ENCODE results near the gene LRRC46. TPM values are rescaled to one million over a fixed set of nuclear protein-coding genes. Genes with fewer than 3 reads are reported as not detected.

LRRC46 gene
- polyA plus RNA-seq, 3 donors, result 0.12 to 0.65 (median 0.22) TPM

GRCh38 chr17:47819475-47819874 lies 12.0 kb upstream of the LRRC46 start:
- Mint-ChIP-seq H3K4me3 (no peak overlapping the region), H3K27ac (peak overlapping the region in 1 of 7 donors; percentile 26), H3K4me1 (peaks cover 29% of the 10 kb centered on the region), H3K27me3 (ENCODE audit: low read depth in 3 of 3) (no peaks in the 10 kb centered on the region), H3K9me3 (no peaks in the 10 kb centered on the region), H3K36me3 (peaks cover 54 to 62% of the 10 kb centered on the region in 2 donors)
- no peak overlapping the region for H2AFZ ChIP-seq (ENCODE audit: insufficient read depth, low read depth, low read length, poor library complexity, severe bottlenecking)
- no peak for DNase-seq
- no peaks in the 10 kb centered on the region for H3K27me3 ChIP-seq (ENCODE audit: control insufficient read depth in 2 of 2, insufficient read depth in 2 of 2, low read length in 2 of 2)
- no peak overlapping the region for H3K4me3 ChIP-seq (replicated peaks in 1 of 3; ENCODE audit: low read depth in 2 of 3, low read length in 3 of 3)
- no peak overlapping the region for H3K9ac ChIP-seq (ENCODE audit: insufficient read depth, low read length, poor library complexity, severe bottlenecking)
- no peaks in the 10 kb centered on the region for H4K20me1 ChIP-seq (ENCODE audit: insufficient read depth, low read length)
- H3K36me3 ChIP-seq (replicated peaks in 1 of 2; ENCODE audit: control insufficient read depth in 1 of 2, insufficient read depth in 2 of 2, low read length in 2 of 2), result peaks cover 52 to 65% of the 10 kb centered on the region in 2 donors
- TF ChIP-seq CTCF (IDR thresholded peaks at IDR 0.05), result no peak
- no peak overlapping the region for H3K4me2 ChIP-seq (replicated peaks; ENCODE audit: extremely low read depth, low read length, poor library complexity, severe bottlenecking)
- intact Hi-C loops (cut with micrococcal nuclease), result no loop called here
- H3K4me1 ChIP-seq (ENCODE audit: control insufficient read depth in 1 of 2, insufficient read depth in 2 of 2, low read length in 2 of 2), result peaks cover 22 to 25% of the 10 kb centered on the region in 2 donors
- no peaks in the 10 kb centered on the region for H3K9me3 ChIP-seq (replicated peaks in 1 of 2; ENCODE audit: control insufficient read depth in 1 of 2, insufficient read depth in 1 of 2, low read length in 2 of 2)
- peaks cover 8% of the 10 kb centered on the region for H3K79me2 ChIP-seq (ENCODE audit: insufficient read depth, low read length)
- 82% methylated on average over 3 of the region's 10 CpGs for WGBS (ENCODE audit: insufficient coverage)
- H3K27ac ChIP-seq (ENCODE audit: low read depth in 1 of 2, low read length in 2 of 2), result peak overlapping the region in 1 of 2 donors; percentile 26

- Histone ChIP-seq H3K4me2 (replicated peaks; ENCODE audit: extremely low read depth, low read length, poor library complexity, severe bottlenecking) (peak overlapping the region; percentile 80), H3K9me3 (replicated peaks in 1 of 2; ENCODE audit: control insufficient read depth in 1 of 2, insufficient read depth in 1 of 2, low read length in 2 of 2) (no peaks in the 10 kb centered on the region), H3K4me3 (replicated peaks in 1 of 3; ENCODE audit: low read depth in 2 of 3, low read length in 3 of 3) (no peak overlapping the region), H3K9ac (ENCODE audit: insufficient read depth, low read length, poor library complexity, severe bottlenecking) (no peak overlapping the region), H2AFZ (ENCODE audit: insufficient read depth, low read depth, low read length, poor library complexity, severe bottlenecking) (peak overlapping the region; percentile 87), H3K27me3 (ENCODE audit: control insufficient read depth in 2 of 2, insufficient read depth in 2 of 2, low read length in 2 of 2) (no peaks in the 10 kb centered on the region), H3K79me2 (ENCODE audit: insufficient read depth, low read length) (peaks cover 8% of the 10 kb centered on the region), H3K36me3 (replicated peaks in 1 of 2; ENCODE audit: control insufficient read depth in 1 of 2, insufficient read depth in 2 of 2, low read length in 2 of 2) (peaks cover 50 to 64% of the 10 kb centered on the region in 2 donors), H3K4me1 (ENCODE audit: control insufficient read depth in 1 of 2, insufficient read depth in 2 of 2, low read length in 2 of 2) (peaks cover 22 to 25% of the 10 kb centered on the region in 2 donors), H3K27ac (ENCODE audit: low read depth in 1 of 2, low read length in 2 of 2) (peak overlapping the region in 1 of 2 donors; percentile 42), H4K20me1 (ENCODE audit: insufficient read depth, low read length) (no peaks in the 10 kb centered on the region)
- no peaks in the 10 kb centered on the region for H3K9me3 Mint-ChIP-seq
- H3K27me3 Mint-ChIP-seq (ENCODE audit: low read depth in 3 of 3), result no peaks in the 10 kb centered on the region
- 80% methylated on average over 2 of the region's 12 CpGs for WGBS (ENCODE audit: insufficient coverage)
- no peak for DNase-seq
- intact Hi-C loops (cut with micrococcal nuclease), result no loop called here
- peaks cover 50 to 62% of the 10 kb centered on the region in 2 donors for H3K36me3 Mint-ChIP-seq
- H3K27ac Mint-ChIP-seq, result peak overlapping the region in 2 of 7 donors; percentile 79 to 88
- no peak for TF ChIP-seq CTCF (IDR thresholded peaks at IDR 0.05)
- H3K4me1 Mint-ChIP-seq, result peaks cover 29% of the 10 kb centered on the region
- peak overlapping the region; percentile 81 to 93 for H3K4me3 Mint-ChIP-seq
Measured at GRCh38 chr17:47820033-47820789, 11.3 kb upstream of the LRRC46 start.
